HepG2 (cell line): ENCODE measurements around the gene LRRC45. TPM values are rescaled to one million over a fixed set of nuclear protein-coding genes. Genes with fewer than 3 reads are reported as not detected.
A peak's percentile ranks its signal among the peaks of the same experiment; 100 is the strongest.

Experiments
- FOXA3 ChIP-seq: IDR thresholded peaks from 2 replicates; pipeline ENCODE4 v1.6.1; 2016; ENCODE audit warnings: missing genetic modification reagents, missing compliant biosample characterization
- MED13 ChIP-seq: sonication (generic); formaldehyde crosslinking; IDR thresholded peaks from 2 replicates; pipeline ENCODE4 v1.5.0; 2020; ENCODE audit warnings: missing genetic modification reagents
- NFKB2 ChIP-seq: sonication (generic); formaldehyde crosslinking; IDR thresholded peaks from 2 replicates; pipeline ENCODE4 v1.4.0; 2020; ENCODE audit warnings: missing genetic modification reagents, borderline replicate concordance
- NFYC ChIP-seq: IDR thresholded peaks from 2 replicates; pipeline ENCODE4 v1.6.1; 2016; ENCODE audit warnings: missing genetic modification reagents, missing compliant biosample characterization
- RAD51 ChIP-seq: fragments of 450-650 bp; IDR thresholded peaks from 2 replicates; pipeline ENCODE4 v1.6.1; 2016; ENCODE audit warnings: borderline replicate concordance
- RELA ChIP-seq: sonication (generic); formaldehyde crosslinking; IDR thresholded peaks from 2 replicates; pipeline ENCODE4 v1.4.0; 2020; ENCODE audit warnings: missing genetic modification reagents
- SIN3A ChIP-seq: IDR thresholded peaks from 2 replicates; pipeline ENCODE4 v1.6.1; 2011; ENCODE audit warnings: low read depth, mild to moderate bottlenecking, control low read depth, low read length, borderline replicate concordance
- TBL1XR1 ChIP-seq: fragments of 150-350 bp; IDR thresholded peaks from 2 replicates; pipeline ENCODE4 v1.6.1; 2014; ENCODE audit warnings: borderline replicate concordance, low read length; ENCODE audit not compliant: partially characterized antibody
- ZNF674 ChIP-seq: sonication (generic); formaldehyde crosslinking; IDR thresholded peaks from 2 replicates; pipeline ENCODE4 v1.5.0; 2020; ENCODE audit warnings: low read depth, mild to moderate bottlenecking, missing genetic modification reagents
- ZNF740 ChIP-seq: sonication (generic); formaldehyde crosslinking; IDR thresholded peaks from 2 replicates; pipeline ENCODE4 v1.4.0; 2020; ENCODE audit warnings: missing genetic modification reagents
- ZNF75D ChIP-seq: sonication (generic); formaldehyde crosslinking; IDR thresholded peaks from 2 replicates; pipeline ENCODE4 v1.8.1; 2023; ENCODE audit warnings: missing genetic modification reagents, mild to moderate bottlenecking, borderline replicate concordance
- ZSCAN29 ChIP-seq: sonication (generic); formaldehyde crosslinking; conservative IDR thresholded peaks from 2 replicates; pipeline ENCODE4 v1.4.0; 2020; ENCODE audit warnings: mild to moderate bottlenecking, missing genetic modification reagents
- polyA plus RNA-seq, 8 experiments: library from polyadenylated mRNA; depleted of rRNA in 3 of 8; stranded (reverse) in 7 of 8; unstranded in 1 of 8; fragments of >200 nt; fragmentation: Illumina TruSeq in 4 of 8; extraction: Trizol in 4 of 8; gene quantifications; 2 replicates each; pipeline versions ENCODE4 v1.2.1 to v1.2.3, GENCODE V29; 2011 to 2016; ENCODE audit warnings: low read depth in 4 of 8, missing spikeins in 1 of 8, mixed read lengths in 1 of 8; ENCODE audit not compliant: insufficient read depth in 1 of 8
- total RNA-seq, 5 experiments: library from RNA; depleted of rRNA; stranded (reverse); fragments of >200 nt; fragmentation: Illumina TruSeq; extraction: Trizol; gene quantifications; 2 replicates each; pipeline ENCODE4 v1.2.3, GENCODE V29; 2016; ENCODE audit warnings: low read depth in 1 of 5
- TF ChIP-seq, protein P1 (sequence below): sonication (generic); formaldehyde crosslinking; IDR thresholded peaks from 2 replicates; pipeline ENCODE4 v1.8.0; 2022; ENCODE audit warnings: mild to moderate bottlenecking, missing genetic modification reagents, moderate library complexity
- TF ChIP-seq, protein P2 (sequence below): sonication (generic); formaldehyde crosslinking; IDR thresholded peaks from 2 replicates; pipeline ENCODE4 v1.5.0; 2020; ENCODE audit warnings: mild to moderate bottlenecking, missing genetic modification reagents, borderline replicate concordance
- TF ChIP-seq, protein P3 (sequence below): sonication (generic); formaldehyde crosslinking; IDR thresholded peaks from 2 replicates; pipeline ENCODE4 v1.4.0; 2020; ENCODE audit warnings: missing genetic modification reagents, borderline replicate concordance

The LRRC45 gene
- total and polyA plus RNA-seq, 2 of the 13 experiments (the other 11 are each of a cell fraction or from before 2014, with no cell fraction given): 11.6 to 48.1 TPM

GRCh38 chr17:82000803-82001570 lies 22.1 kb upstream of the LRRC45 start (continued):
- TF ChIP-seq SIN3A (peak; percentile 19; the same call in 1 of the 2 replicates), MED13 (CRISPR knock-in tag) (peak; percentile 99), ZNF674 (CRISPR knock-in tag) (no peak), ZNF740 (peak; percentile 97), ZSCAN29 (CRISPR knock-in tag) (peak; percentile 63; the same call in 1 of the 2 replicates), NFKB2 (peak; percentile 63; the same call in 1 of the 2 replicates), FOXA3 (CRISPR knock-in tag) (peak; percentile 89), RELA (CRISPR knock-in tag) (0 out of 2 replicates have a peak, but pooled peaks have one; percentile 24), ZNF75D (CRISPR knock-in tag) (no peak), NFYC (CRISPR knock-in tag) (0 out of 2 replicates have a peak, but pooled peaks have one; percentile 39), RAD51 (no peak), TBL1XR1 (no peak)
- TF ChIP-seq, protein P1, sequence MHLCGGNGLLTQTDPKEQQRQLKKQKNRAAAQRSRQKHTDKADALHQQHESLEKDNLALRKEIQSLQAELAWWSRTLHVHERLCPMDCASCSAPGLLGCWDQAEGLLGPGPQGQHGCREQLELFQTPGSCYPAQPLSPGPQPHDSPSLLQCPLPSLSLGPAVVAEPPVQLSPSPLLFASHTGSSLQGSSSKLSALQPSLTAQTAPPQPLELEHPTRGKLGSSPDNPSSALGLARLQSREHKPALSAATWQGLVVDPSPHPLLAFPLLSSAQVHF (CRISPR knock-in tag): 0 out of 2 replicates have a peak, but pooled peaks have one; percentile 69
- TF ChIP-seq, protein P2, sequence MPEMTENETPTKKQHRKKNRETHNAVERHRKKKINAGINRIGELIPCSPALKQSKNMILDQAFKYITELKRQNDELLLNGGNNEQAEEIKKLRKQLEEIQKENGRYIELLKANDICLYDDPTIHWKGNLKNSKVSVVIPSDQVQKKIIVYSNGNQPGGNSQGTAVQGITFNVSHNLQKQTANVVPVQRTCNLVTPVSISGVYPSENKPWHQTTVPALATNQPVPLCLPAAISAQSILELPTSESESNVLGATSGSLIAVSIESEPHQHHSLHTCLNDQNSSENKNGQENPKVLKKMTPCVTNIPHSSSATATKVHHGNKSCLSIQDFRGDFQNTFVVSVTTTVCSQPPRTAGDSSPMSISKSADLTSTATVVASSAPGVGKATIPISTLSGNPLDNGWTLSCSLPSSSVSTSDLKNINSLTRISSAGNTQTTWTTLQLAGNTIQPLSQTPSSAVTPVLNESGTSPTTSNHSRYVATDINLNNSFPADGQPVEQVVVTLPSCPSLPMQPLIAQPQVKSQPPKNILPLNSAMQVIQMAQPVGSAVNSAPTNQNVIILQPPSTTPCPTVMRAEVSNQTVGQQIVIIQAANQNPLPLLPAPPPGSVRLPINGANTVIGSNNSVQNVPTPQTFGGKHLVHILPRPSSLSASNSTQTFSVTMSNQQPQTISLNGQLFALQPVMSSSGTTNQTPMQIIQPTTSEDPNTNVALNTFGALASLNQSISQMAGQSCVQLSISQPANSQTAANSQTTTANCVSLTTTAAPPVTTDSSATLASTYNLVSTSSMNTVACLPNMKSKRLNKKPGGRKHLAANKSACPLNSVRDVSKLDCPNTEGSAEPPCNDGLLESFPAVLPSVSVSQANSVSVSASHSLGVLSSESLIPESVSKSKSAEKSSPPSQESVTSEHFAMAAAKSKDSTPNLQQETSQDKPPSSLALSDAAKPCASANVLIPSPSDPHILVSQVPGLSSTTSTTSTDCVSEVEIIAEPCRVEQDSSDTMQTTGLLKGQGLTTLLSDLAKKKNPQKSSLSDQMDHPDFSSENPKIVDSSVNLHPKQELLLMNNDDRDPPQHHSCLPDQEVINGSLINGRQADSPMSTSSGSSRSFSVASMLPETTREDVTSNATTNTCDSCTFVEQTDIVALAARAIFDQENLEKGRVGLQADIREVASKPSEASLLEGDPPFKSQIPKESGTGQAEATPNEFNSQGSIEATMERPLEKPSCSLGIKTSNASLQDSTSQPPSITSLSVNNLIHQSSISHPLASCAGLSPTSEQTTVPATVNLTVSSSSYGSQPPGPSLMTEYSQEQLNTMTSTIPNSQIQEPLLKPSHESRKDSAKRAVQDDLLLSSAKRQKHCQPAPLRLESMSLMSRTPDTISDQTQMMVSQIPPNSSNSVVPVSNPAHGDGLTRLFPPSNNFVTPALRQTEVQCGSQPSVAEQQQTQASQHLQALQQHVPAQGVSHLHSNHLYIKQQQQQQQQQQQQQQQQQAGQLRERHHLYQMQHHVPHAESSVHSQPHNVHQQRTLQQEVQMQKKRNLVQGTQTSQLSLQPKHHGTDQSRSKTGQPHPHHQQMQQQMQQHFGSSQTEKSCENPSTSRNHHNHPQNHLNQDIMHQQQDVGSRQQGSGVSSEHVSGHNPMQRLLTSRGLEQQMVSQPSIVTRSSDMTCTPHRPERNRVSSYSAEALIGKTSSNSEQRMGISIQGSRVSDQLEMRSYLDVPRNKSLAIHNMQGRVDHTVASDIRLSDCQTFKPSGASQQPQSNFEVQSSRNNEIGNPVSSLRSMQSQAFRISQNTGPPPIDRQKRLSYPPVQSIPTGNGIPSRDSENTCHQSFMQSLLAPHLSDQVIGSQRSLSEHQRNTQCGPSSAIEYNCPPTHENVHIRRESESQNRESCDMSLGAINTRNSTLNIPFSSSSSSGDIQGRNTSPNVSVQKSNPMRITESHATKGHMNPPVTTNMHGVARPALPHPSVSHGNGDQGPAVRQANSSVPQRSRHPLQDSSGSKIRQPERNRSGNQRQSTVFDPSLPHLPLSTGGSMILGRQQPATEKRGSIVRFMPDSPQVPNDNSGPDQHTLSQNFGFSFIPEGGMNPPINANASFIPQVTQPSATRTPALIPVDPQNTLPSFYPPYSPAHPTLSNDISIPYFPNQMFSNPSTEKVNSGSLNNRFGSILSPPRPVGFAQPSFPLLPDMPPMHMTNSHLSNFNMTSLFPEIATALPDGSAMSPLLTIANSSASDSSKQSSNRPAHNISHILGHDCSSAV: no peak; the same call in 1 of the 2 replicates
- TF ChIP-seq, protein P3, sequence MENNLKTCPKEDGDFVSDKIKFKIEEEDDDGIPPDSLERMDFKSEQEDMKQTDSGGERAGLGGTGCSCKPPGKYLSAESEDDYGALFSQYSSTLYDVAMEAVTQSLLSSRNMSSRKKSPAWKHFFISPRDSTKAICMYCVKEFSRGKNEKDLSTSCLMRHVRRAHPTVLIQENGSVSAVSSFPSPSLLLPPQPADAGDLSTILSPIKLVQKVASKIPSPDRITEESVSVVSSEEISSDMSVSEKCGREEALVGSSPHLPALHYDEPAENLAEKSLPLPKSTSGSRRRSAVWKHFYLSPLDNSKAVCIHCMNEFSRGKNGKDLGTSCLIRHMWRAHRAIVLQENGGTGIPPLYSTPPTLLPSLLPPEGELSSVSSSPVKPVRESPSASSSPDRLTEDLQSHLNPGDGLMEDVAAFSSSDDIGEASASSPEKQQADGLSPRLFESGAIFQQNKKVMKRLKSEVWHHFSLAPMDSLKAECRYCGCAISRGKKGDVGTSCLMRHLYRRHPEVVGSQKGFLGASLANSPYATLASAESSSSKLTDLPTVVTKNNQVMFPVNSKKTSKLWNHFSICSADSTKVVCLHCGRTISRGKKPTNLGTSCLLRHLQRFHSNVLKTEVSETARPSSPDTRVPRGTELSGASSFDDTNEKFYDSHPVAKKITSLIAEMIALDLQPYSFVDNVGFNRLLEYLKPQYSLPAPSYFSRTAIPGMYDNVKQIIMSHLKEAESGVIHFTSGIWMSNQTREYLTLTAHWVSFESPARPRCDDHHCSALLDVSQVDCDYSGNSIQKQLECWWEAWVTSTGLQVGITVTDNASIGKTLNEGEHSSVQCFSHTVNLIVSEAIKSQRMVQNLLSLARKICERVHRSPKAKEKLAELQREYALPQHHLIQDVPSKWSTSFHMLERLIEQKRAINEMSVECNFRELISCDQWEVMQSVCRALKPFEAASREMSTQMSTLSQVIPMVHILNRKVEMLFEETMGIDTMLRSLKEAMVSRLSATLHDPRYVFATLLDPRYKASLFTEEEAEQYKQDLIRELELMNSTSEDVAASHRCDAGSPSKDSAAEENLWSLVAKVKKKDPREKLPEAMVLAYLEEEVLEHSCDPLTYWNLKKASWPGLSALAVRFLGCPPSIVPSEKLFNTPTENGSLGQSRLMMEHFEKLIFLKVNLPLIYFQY: peak; percentile 81; the same call in 1 of the 2 replicates
